NB4 (cell line): ENCODE results near the gene NR1H3.

Experiments used
- MYC ChIP-seq: IDR thresholded peaks from 2 replicates; pipeline ENCODE4 v1.6.1; 2011; ENCODE audit warnings: low read depth, low read length
- POLR2A ChIP-seq: IDR thresholded peaks from 2 replicates; pipeline ENCODE4 v1.6.1; 2011; ENCODE audit warnings: mild to moderate bottlenecking; ENCODE audit not compliant: insufficient read length; ENCODE audit errors: extremely low read depth
- TF ChIP-seq, protein P1 (sequence below): IDR thresholded peaks from one replicate; pipeline ENCODE4 v1.5.1; 2012; ENCODE audit warnings: low read depth, low read length
- TF ChIP-seq, protein P2 (sequence below): IDR thresholded peaks from 2 replicates; pipeline ENCODE4 v1.6.1; 2011; ENCODE audit warnings: low read depth, low read length

DNA sequence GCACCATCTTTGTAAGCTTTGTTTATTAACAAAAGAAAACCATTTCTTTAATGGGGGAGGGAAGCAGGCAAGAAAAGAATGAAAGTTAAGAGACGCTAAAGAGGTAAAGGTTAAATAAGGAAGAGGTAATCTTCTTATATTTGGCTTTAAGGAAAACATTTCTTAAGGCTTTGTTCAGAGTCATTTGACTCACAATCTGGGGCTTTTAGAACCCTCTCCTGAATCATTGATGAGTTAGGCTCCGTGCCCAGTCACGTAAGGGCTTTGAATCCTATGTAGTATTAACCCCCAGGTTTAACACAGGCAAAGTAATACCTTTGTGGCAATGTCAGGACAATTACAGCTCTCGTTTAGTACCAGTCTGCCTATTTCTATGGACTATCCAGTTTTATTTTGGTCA lies 38.2 kb downstream of the NR1H3 start:
- TF ChIP-seq, protein P1, sequence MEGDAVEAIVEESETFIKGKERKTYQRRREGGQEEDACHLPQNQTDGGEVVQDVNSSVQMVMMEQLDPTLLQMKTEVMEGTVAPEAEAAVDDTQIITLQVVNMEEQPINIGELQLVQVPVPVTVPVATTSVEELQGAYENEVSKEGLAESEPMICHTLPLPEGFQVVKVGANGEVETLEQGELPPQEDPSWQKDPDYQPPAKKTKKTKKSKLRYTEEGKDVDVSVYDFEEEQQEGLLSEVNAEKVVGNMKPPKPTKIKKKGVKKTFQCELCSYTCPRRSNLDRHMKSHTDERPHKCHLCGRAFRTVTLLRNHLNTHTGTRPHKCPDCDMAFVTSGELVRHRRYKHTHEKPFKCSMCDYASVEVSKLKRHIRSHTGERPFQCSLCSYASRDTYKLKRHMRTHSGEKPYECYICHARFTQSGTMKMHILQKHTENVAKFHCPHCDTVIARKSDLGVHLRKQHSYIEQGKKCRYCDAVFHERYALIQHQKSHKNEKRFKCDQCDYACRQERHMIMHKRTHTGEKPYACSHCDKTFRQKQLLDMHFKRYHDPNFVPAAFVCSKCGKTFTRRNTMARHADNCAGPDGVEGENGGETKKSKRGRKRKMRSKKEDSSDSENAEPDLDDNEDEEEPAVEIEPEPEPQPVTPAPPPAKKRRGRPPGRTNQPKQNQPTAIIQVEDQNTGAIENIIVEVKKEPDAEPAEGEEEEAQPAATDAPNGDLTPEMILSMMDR = no peak
- TF ChIP-seq POLR2A (no peak), MYC (no peak)
- TF ChIP-seq, protein P2, sequence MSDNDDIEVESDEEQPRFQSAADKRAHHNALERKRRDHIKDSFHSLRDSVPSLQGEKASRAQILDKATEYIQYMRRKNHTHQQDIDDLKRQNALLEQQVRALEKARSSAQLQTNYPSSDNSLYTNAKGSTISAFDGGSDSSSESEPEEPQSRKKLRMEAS = no peak
